HG03378 (cell line): ENCODE results near the gene TRPM1.

Experiments
- ATAC-seq: cut with Tn5 transposase; IDR thresholded peaks from one replicate; pipeline ENCODE4 v1.9.1; 2021; ENCODE audit warnings: mild to moderate bottlenecking, moderate library complexity; ENCODE audit not compliant: unreplicated experiment

The TRPM1 gene

GRCh38 chr15:31050953-31051352 lies 50.6 kb downstream of the TRPM1 start:
- ATAC-seq, result no peak

GRCh38 chr15:31049682-31050615 lies 51.6 kb downstream of the TRPM1 start:
- no peak for ATAC-seq

GRCh38 chr15:31049111-31049510 lies 52.4 kb downstream of the TRPM1 start:
- ATAC-seq, result no peak

- ATAC-seq, result no peak
Observed at GRCh38 chr15:31047437-31047836, 54.1 kb downstream of the TRPM1 start.

GRCh38 chr15:31046759-31047359 lies 54.7 kb downstream of the TRPM1 start:
- ATAC-seq, result no peak

GRCh38 chr15:31045606-31046005 lies 55.9 kb downstream of the TRPM1 start:
- ATAC-seq, result no peak

- ATAC-seq, result no peak
Observed at GRCh38 chr15:31042751-31043150, 58.8 kb downstream of the TRPM1 start.

- ATAC-seq, result no peak
Observed at GRCh38 chr15:31041610-31042009, 59.9 kb downstream of the TRPM1 start.

- ATAC-seq, result no peak
Observed at GRCh38 chr15:31040611-31041010, 60.9 kb downstream of the TRPM1 start.

- no peak for ATAC-seq
Observed at GRCh38 chr15:31039961-31040360, 61.6 kb downstream of the TRPM1 start.

GRCh38 chr15:31037731-31038477 lies 63.6 kb downstream of the TRPM1 start:
- ATAC-seq, result no peak

GRCh38 chr15:31036783-31037182 lies 64.7 kb downstream of the TRPM1 start:
- no peak for ATAC-seq

- no peak for ATAC-seq
Observed at GRCh38 chr15:31035610-31036009, 65.9 kb downstream of the TRPM1 start.

GRCh38 chr15:31034152-31034551 lies 67.4 kb downstream of the TRPM1 start:
- no peak for ATAC-seq

- ATAC-seq, result no peak
Observed at GRCh38 chr15:31032961-31033371, 68.6 kb downstream of the TRPM1 start.

- peak; percentile 87 for ATAC-seq
Observed at GRCh38 chr15:31031471-31032067, 70.0 kb downstream of the TRPM1 start.

GRCh38 chr15:31027910-31028578 lies 73.5 kb downstream of the TRPM1 start:
- ATAC-seq, result no peak

GRCh38 chr15:31025996-31026395 lies 75.5 kb downstream of the TRPM1 start:
- ATAC-seq, result no peak

GRCh38 chr15:31024979-31025378 lies 76.5 kb downstream of the TRPM1 start:
- no peak for ATAC-seq

GRCh38 chr15:31024330-31024729 lies 77.2 kb downstream of the TRPM1 start:
- no peak for ATAC-seq

- ATAC-seq, result no peak
Observed at GRCh38 chr15:31023841-31024240, 77.7 kb downstream of the TRPM1 start.
